ENCODE results near the gene CABCOCO1. TPM values are rescaled to one million over a fixed set of nuclear protein-coding genes. Genes with fewer than 3 reads are reported as not detected.

CABCOCO1 gene
- polyA plus RNA-seq, 2 donors: 0.35 TPM; not detected in 1

GRCh38 chr10:61627266-61627665, 35.5 kb upstream of the CABCOCO1 start:
- no peaks in the 10 kb centered on the region for H3K36me3 ChIP-seq (ENCODE audit: control insufficient read depth in 2 of 2, insufficient read depth in 2 of 2, low read length in 1 of 2)
- no peak overlapping the region for H3K4me3 ChIP-seq (ENCODE audit: low read depth in 1 of 2, low read length in 2 of 2)
- WGBS, 2 donors: 88 to 89% methylated on average over 5 of the region's 5 CpGs
- H3K4me1 ChIP-seq (ENCODE audit: control insufficient read depth in 2 of 2, insufficient read depth in 2 of 2, low read length in 1 of 2): no peaks in the 10 kb centered on the region
- H3K27me3 ChIP-seq (ENCODE audit: control insufficient read depth in 1 of 2, insufficient read depth in 2 of 2, low read length in 2 of 2): no peaks in the 10 kb centered on the region
- H3K9me3 ChIP-seq (ENCODE audit: control insufficient read depth in 2 of 2, insufficient read depth in 1 of 2, low read depth in 1 of 2, low read length in 1 of 2): no peaks in the 10 kb centered on the region
- no peak overlapping the region for H3K27ac ChIP-seq (ENCODE audit: low read depth in 2 of 2, low read length in 1 of 2)

GRCh38 chr10:61628151-61628874, 34.4 kb upstream of the CABCOCO1 start:
- Histone ChIP-seq H3K4me1 (ENCODE audit: control insufficient read depth in 2 of 2, insufficient read depth in 2 of 2, low read length in 1 of 2) (no peaks in the 10 kb centered on the region), H3K9me3 (ENCODE audit: control insufficient read depth in 2 of 2, insufficient read depth in 1 of 2, low read depth in 1 of 2, low read length in 1 of 2) (no peaks in the 10 kb centered on the region), H3K27me3 (ENCODE audit: control insufficient read depth in 1 of 2, insufficient read depth in 2 of 2, low read length in 2 of 2) (no peaks in the 10 kb centered on the region), H3K27ac (ENCODE audit: low read depth in 2 of 2, low read length in 1 of 2) (no peak overlapping the region), H3K4me3 (ENCODE audit: low read depth in 1 of 2, low read length in 2 of 2) (no peak overlapping the region), H3K36me3 (ENCODE audit: control insufficient read depth in 2 of 2, insufficient read depth in 2 of 2, low read length in 1 of 2) (no peaks in the 10 kb centered on the region)
- WGBS, 2 donors: 44 to 55% methylated on average over 3 of the region's 3 CpGs

- no peak overlapping the region for H3K27ac ChIP-seq (ENCODE audit: low read depth in 2 of 2, low read length in 1 of 2)
- H3K4me1 ChIP-seq (ENCODE audit: control insufficient read depth in 2 of 2, insufficient read depth in 2 of 2, low read length in 1 of 2): no peaks in the 10 kb centered on the region
- H3K36me3 ChIP-seq (ENCODE audit: control insufficient read depth in 2 of 2, insufficient read depth in 2 of 2, low read length in 1 of 2): no peaks in the 10 kb centered on the region
- no peaks in the 10 kb centered on the region for H3K27me3 ChIP-seq (ENCODE audit: control insufficient read depth in 1 of 2, insufficient read depth in 2 of 2, low read length in 2 of 2)
- no peaks in the 10 kb centered on the region for H3K9me3 ChIP-seq (ENCODE audit: control insufficient read depth in 2 of 2, insufficient read depth in 1 of 2, low read depth in 1 of 2, low read length in 1 of 2)
- WGBS, 2 donors: 40 to 56% methylated on average over 4 of the region's 4 CpGs
- H3K4me3 ChIP-seq (ENCODE audit: low read depth in 1 of 2, low read length in 2 of 2): no peak overlapping the region
Measured at GRCh38 chr10:61628875-61629513, 33.7 kb upstream of the CABCOCO1 start.

- Histone ChIP-seq H3K4me3 (ENCODE audit: low read depth in 1 of 2, low read length in 2 of 2) (no peak overlapping the region), H3K27me3 (ENCODE audit: control insufficient read depth in 1 of 2, insufficient read depth in 2 of 2, low read length in 2 of 2) (no peaks in the 10 kb centered on the region), H3K36me3 (ENCODE audit: control insufficient read depth in 2 of 2, insufficient read depth in 2 of 2, low read length in 1 of 2) (no peaks in the 10 kb centered on the region), H3K4me1 (ENCODE audit: control insufficient read depth in 2 of 2, insufficient read depth in 2 of 2, low read length in 1 of 2) (no peaks in the 10 kb centered on the region), H3K27ac (ENCODE audit: low read depth in 2 of 2, low read length in 1 of 2) (no peak overlapping the region), H3K9me3 (ENCODE audit: control insufficient read depth in 2 of 2, insufficient read depth in 1 of 2, low read depth in 1 of 2, low read length in 1 of 2) (no peaks in the 10 kb centered on the region)
- WGBS, 2 donors: 86 to 94% methylated on average over 4 of the region's 4 CpGs
Measured at GRCh38 chr10:61629576-61629975, 33.2 kb upstream of the CABCOCO1 start.

GRCh38 chr10:61632057-61632670, 30.6 kb upstream of the CABCOCO1 start:
- H3K27me3 ChIP-seq (ENCODE audit: control insufficient read depth in 1 of 2, insufficient read depth in 2 of 2, low read length in 2 of 2): no peaks in the 10 kb centered on the region
- H3K9me3 ChIP-seq (ENCODE audit: control insufficient read depth in 2 of 2, insufficient read depth in 1 of 2, low read depth in 1 of 2, low read length in 1 of 2): no peaks in the 10 kb centered on the region
- no peaks in the 10 kb centered on the region for H3K4me1 ChIP-seq (ENCODE audit: control insufficient read depth in 2 of 2, insufficient read depth in 2 of 2, low read length in 1 of 2)
- WGBS, 2 donors: 94 to 97% methylated on average over 4 of the region's 4 CpGs
- no peak overlapping the region for H3K4me3 ChIP-seq (ENCODE audit: low read depth in 1 of 2, low read length in 2 of 2)
- H3K36me3 ChIP-seq (ENCODE audit: control insufficient read depth in 2 of 2, insufficient read depth in 2 of 2, low read length in 1 of 2): no peaks in the 10 kb centered on the region
- H3K27ac ChIP-seq (ENCODE audit: low read depth in 2 of 2, low read length in 1 of 2): no peak overlapping the region

GRCh38 chr10:61633665-61634064, 29.1 kb upstream of the CABCOCO1 start:
- Histone ChIP-seq H3K4me1 (ENCODE audit: control insufficient read depth in 2 of 2, insufficient read depth in 2 of 2, low read length in 1 of 2) (no peaks in the 10 kb centered on the region), H3K9me3 (ENCODE audit: control insufficient read depth in 2 of 2, insufficient read depth in 1 of 2, low read depth in 1 of 2, low read length in 1 of 2) (no peaks in the 10 kb centered on the region), H3K27me3 (ENCODE audit: control insufficient read depth in 1 of 2, insufficient read depth in 2 of 2, low read length in 2 of 2) (no peaks in the 10 kb centered on the region), H3K27ac (ENCODE audit: low read depth in 2 of 2, low read length in 1 of 2) (no peak overlapping the region), H3K4me3 (ENCODE audit: low read depth in 1 of 2, low read length in 2 of 2) (no peak overlapping the region), H3K36me3 (ENCODE audit: control insufficient read depth in 2 of 2, insufficient read depth in 2 of 2, low read length in 1 of 2) (no peaks in the 10 kb centered on the region)
- WGBS, 2 donors: 39 to 47% methylated on average over 3 of the region's 3 CpGs

GRCh38 chr10:61634746-61635145, 28.0 kb upstream of the CABCOCO1 start:
- Histone ChIP-seq H3K4me3 (ENCODE audit: low read depth in 1 of 2, low read length in 2 of 2) (no peak overlapping the region), H3K9me3 (ENCODE audit: control insufficient read depth in 2 of 2, insufficient read depth in 1 of 2, low read depth in 1 of 2, low read length in 1 of 2) (no peaks in the 10 kb centered on the region), H3K27me3 (ENCODE audit: control insufficient read depth in 1 of 2, insufficient read depth in 2 of 2, low read length in 2 of 2) (no peaks in the 10 kb centered on the region), H3K36me3 (ENCODE audit: control insufficient read depth in 2 of 2, insufficient read depth in 2 of 2, low read length in 1 of 2) (no peaks in the 10 kb centered on the region), H3K4me1 (ENCODE audit: control insufficient read depth in 2 of 2, insufficient read depth in 2 of 2, low read length in 1 of 2) (no peaks in the 10 kb centered on the region), H3K27ac (ENCODE audit: low read depth in 2 of 2, low read length in 1 of 2) (no peak overlapping the region)
- WGBS, 2 donors: 70 to 77% methylated on average over 1 of the region's 1 CpG

- WGBS, 2 donors: 57 to 78% methylated on average over 2 of the region's 2 CpGs
- H3K4me1 ChIP-seq (ENCODE audit: control insufficient read depth in 2 of 2, insufficient read depth in 2 of 2, low read length in 1 of 2): no peaks in the 10 kb centered on the region
- H3K4me3 ChIP-seq (ENCODE audit: low read depth in 1 of 2, low read length in 2 of 2): no peak overlapping the region
- H3K27me3 ChIP-seq (ENCODE audit: control insufficient read depth in 1 of 2, insufficient read depth in 2 of 2, low read length in 2 of 2): no peaks in the 10 kb centered on the region
- H3K9me3 ChIP-seq (ENCODE audit: control insufficient read depth in 2 of 2, insufficient read depth in 1 of 2, low read depth in 1 of 2, low read length in 1 of 2): no peaks in the 10 kb centered on the region
- no peaks in the 10 kb centered on the region for H3K36me3 ChIP-seq (ENCODE audit: control insufficient read depth in 2 of 2, insufficient read depth in 2 of 2, low read length in 1 of 2)
- no peak overlapping the region for H3K27ac ChIP-seq (ENCODE audit: low read depth in 2 of 2, low read length in 1 of 2)
Measured at GRCh38 chr10:61635471-61635870, 27.3 kb upstream of the CABCOCO1 start.

- Histone ChIP-seq H3K4me1 (ENCODE audit: control insufficient read depth in 2 of 2, insufficient read depth in 2 of 2, low read length in 1 of 2) (no peaks in the 10 kb centered on the region), H3K36me3 (ENCODE audit: control insufficient read depth in 2 of 2, insufficient read depth in 2 of 2, low read length in 1 of 2) (no peaks in the 10 kb centered on the region), H3K9me3 (ENCODE audit: control insufficient read depth in 2 of 2, insufficient read depth in 1 of 2, low read depth in 1 of 2, low read length in 1 of 2) (no peaks in the 10 kb centered on the region), H3K4me3 (ENCODE audit: low read depth in 1 of 2, low read length in 2 of 2) (no peak overlapping the region), H3K27me3 (ENCODE audit: control insufficient read depth in 1 of 2, insufficient read depth in 2 of 2, low read length in 2 of 2) (no peaks in the 10 kb centered on the region), H3K27ac (ENCODE audit: low read depth in 2 of 2, low read length in 1 of 2) (no peak overlapping the region)
Measured at GRCh38 chr10:61635932-61636331, 26.8 kb upstream of the CABCOCO1 start.

Data from esophagus (tissue), 2 donors.